ENCODE data around the gene SYT3.
A peak's percentile ranks its signal among the peaks of the same experiment; 100 is the strongest.

DNA sequence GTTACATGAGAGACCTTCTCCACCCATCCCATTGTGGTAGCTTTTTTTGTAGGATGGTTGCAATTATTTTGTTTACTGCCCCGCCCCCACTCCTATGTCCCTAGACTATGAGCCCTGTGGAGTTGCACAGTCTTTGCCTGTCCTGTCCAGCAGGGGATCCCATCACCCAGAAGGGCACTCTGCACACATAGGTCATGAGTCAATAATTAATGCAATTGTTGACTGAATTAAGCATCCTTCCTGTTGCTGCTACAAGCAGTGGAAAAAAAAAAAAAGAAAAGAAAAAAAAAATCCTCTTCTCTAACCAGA is 23.8 kb upstream of the SYT3 start:
- no peak for TF ChIP-seq EZH2 (IDR thresholded peaks at IDR 0.05; ENCODE audit: borderline replicate concordance, low read depth, low read length, severe bottlenecking)
- TF ChIP-seq MYC (IDR thresholded peaks at IDR 0.05; ENCODE audit: low read depth, low read length): no peak
- TF ChIP-seq POLR2A (IDR thresholded peaks at IDR 0.05; ENCODE audit: low read depth, low read length): no peak
- TF ChIP-seq, protein P1, sequence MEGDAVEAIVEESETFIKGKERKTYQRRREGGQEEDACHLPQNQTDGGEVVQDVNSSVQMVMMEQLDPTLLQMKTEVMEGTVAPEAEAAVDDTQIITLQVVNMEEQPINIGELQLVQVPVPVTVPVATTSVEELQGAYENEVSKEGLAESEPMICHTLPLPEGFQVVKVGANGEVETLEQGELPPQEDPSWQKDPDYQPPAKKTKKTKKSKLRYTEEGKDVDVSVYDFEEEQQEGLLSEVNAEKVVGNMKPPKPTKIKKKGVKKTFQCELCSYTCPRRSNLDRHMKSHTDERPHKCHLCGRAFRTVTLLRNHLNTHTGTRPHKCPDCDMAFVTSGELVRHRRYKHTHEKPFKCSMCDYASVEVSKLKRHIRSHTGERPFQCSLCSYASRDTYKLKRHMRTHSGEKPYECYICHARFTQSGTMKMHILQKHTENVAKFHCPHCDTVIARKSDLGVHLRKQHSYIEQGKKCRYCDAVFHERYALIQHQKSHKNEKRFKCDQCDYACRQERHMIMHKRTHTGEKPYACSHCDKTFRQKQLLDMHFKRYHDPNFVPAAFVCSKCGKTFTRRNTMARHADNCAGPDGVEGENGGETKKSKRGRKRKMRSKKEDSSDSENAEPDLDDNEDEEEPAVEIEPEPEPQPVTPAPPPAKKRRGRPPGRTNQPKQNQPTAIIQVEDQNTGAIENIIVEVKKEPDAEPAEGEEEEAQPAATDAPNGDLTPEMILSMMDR (IDR thresholded peaks at IDR 0.05; ENCODE audit: extremely low read depth in 1 of 2, insufficient read depth in 1 of 2, low read depth in 1 of 2, low read length in 2 of 2): peak in 1 of 2 donors; percentile 20
- TF ChIP-seq, protein P2, sequence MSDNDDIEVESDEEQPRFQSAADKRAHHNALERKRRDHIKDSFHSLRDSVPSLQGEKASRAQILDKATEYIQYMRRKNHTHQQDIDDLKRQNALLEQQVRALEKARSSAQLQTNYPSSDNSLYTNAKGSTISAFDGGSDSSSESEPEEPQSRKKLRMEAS (IDR thresholded peaks at IDR 0.05; ENCODE audit: insufficient read depth, insufficient read length): no peak
- TF ChIP-seq GATA2 (IDR thresholded peaks at IDR 0.05; ENCODE audit: insufficient read depth, insufficient read length, low read depth, low read length): no peak
- no peak for TF ChIP-seq JUN (IDR thresholded peaks at IDR 0.05; ENCODE audit: borderline replicate concordance, insufficient read depth, insufficient read length, low read depth)
